ENCODE data around the gene AJM1.
"Not testable (repeated sequence)": the region's sequence is repeated elsewhere in the genome, so short reads cannot be mapped to it uniquely, and the experiment has no call there.

The AJM1 gene

DNA sequence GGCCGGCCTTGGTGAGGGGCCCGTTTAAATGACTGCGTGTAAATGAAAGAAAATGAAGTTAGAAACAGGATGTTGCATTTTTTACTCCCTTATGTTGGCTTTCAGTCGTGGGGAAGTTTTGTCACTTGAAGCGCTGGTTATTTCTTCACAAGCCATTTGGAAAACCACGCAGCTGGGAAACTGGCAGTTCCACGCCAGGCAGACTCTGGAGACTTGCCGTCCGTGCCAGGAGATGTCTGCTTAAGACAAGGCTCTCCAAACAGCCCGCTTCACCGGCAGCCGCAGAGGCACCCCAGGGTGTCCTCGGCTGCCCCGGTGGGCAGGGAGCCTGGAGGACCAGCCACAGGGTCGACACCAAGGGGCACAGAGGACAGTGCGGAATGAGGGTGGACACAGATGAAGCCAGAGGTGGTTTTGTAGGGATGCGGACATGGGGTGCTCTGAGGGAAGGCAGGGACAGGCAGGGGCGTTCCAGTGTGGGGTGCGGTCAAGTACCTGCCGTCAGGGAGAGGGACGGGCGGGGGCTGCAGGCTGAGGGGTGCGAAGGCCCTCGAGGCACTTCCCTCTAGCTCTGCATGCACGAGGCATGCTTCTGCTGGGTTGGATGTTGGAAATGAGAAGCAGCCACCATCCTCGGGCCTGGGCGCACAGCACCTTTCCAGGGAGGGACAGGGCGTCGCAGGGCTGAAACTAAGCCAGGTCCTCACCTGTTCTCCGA, 11.1 kb upstream of the AJM1 start:
- no peaks in the 10 kb centered on the region for H3K9me3 ChIP-seq
- TF ChIP-seq, protein P1, sequence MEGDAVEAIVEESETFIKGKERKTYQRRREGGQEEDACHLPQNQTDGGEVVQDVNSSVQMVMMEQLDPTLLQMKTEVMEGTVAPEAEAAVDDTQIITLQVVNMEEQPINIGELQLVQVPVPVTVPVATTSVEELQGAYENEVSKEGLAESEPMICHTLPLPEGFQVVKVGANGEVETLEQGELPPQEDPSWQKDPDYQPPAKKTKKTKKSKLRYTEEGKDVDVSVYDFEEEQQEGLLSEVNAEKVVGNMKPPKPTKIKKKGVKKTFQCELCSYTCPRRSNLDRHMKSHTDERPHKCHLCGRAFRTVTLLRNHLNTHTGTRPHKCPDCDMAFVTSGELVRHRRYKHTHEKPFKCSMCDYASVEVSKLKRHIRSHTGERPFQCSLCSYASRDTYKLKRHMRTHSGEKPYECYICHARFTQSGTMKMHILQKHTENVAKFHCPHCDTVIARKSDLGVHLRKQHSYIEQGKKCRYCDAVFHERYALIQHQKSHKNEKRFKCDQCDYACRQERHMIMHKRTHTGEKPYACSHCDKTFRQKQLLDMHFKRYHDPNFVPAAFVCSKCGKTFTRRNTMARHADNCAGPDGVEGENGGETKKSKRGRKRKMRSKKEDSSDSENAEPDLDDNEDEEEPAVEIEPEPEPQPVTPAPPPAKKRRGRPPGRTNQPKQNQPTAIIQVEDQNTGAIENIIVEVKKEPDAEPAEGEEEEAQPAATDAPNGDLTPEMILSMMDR (IDR thresholded peaks at IDR 0.05; ENCODE audit: low read depth, low read length), result no peak
- no peaks in the 10 kb centered on the region for H3K4me1 ChIP-seq
- no peak overlapping the region for H3K4me3 ChIP-seq (ENCODE audit: low read depth, low read length)
- H3K27me3 ChIP-seq, result no peaks in the 10 kb centered on the region
- DNase-seq, result peak; percentile 5
- peaks cover 80% of the 10 kb centered on the region for H3K36me3 ChIP-seq

- Histone ChIP-seq H3K36me3 (peaks cover 80% of the 10 kb centered on the region), H3K9me3 (no peaks in the 10 kb centered on the region), H3K4me1 (no peaks in the 10 kb centered on the region), H3K4me3 (ENCODE audit: low read depth, low read length) (no peak overlapping the region), H3K27me3 (no peaks in the 10 kb centered on the region)
- TF ChIP-seq, protein P1 (IDR thresholded peaks at IDR 0.05; ENCODE audit: low read depth, low read length), result no peak
- peak; percentile 11 for DNase-seq
Measured at GRCh38 chr9:136831720-136832104, 10.6 kb upstream of the AJM1 start.

- Histone ChIP-seq H3K9me3 (no peaks in the 10 kb centered on the region), H3K4me1 (no peaks in the 10 kb centered on the region), H3K27me3 (no peaks in the 10 kb centered on the region), H3K4me3 (ENCODE audit: low read depth, low read length) (no peak overlapping the region), H3K36me3 (peaks cover 75% of the 10 kb centered on the region)
- TF ChIP-seq, protein P1 (IDR thresholded peaks at IDR 0.05; ENCODE audit: low read depth, low read length), result no peak
- no peak for DNase-seq
Measured at GRCh38 chr9:136832581-136832980, 9.7 kb upstream of the AJM1 start.

DNA sequence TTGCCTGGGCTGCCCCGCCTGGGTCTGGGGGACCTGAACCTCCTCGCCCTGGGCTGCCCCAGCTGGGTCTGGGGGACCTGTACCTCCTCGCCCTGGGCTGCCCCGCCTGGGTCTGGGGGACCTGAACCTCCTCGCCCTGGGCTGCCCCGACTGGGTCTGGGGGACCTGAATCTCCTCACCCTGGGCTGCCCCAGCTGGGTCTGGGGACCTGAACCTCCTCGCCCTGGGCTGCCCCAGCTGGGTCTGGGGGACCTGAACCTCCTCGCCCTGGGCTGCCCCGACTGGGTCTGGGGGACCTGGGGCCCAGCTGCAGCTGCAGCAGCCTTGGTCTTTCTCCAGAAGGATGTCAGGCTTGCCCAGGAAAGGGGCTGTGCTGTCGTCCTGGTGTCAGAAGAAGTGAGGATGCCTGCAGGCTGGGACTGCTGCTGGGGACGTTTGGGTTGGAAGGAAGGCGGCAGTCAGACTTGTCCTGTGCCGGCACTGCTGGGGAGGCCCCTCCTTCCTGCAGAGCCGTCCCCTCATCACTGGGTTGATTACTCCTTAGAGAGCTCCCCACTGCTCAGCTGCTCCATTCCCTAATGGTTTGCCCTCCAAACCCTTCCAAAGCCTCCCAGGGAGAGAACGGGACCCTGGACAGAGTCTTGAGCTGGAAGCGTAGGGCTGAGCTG, 8.8 kb upstream of the AJM1 start:
- not testable (repeated sequence) for H3K9me3 ChIP-seq; H3K4me3 ChIP-seq (ENCODE audit: low read depth, low read length); DNase-seq; H3K4me1 ChIP-seq; H3K27me3 ChIP-seq
- peaks cover 73% of the 10 kb centered on the region for H3K36me3 ChIP-seq

- DNase-seq, result no peak
- Histone ChIP-seq H3K4me1 (peaks cover 11% of the 10 kb centered on the region), H3K27me3 (no peaks in the 10 kb centered on the region), H3K9me3 (no peaks in the 10 kb centered on the region), H3K36me3 (peaks cover 73% of the 10 kb centered on the region), H3K4me3 (ENCODE audit: low read depth, low read length) (no peak overlapping the region)
- TF ChIP-seq, protein P1 (IDR thresholded peaks at IDR 0.05; ENCODE audit: low read depth, low read length), result no peak
Measured at GRCh38 chr9:136835162-136835931, 6.9 kb upstream of the AJM1 start.

- peaks cover 19% of the 10 kb centered on the region for H3K4me1 ChIP-seq
- TF ChIP-seq, protein P1 (IDR thresholded peaks at IDR 0.05; ENCODE audit: low read depth, low read length), result no peak
- no peaks in the 10 kb centered on the region for H3K27me3 ChIP-seq
Measured at GRCh38 chr9:136835932-136836904, 6.1 kb upstream of the AJM1 start.

More at GRCh38 chr9:136835932-136836904, 6.1 kb upstream of the AJM1 start:
- peaks cover 66% of the 10 kb centered on the region for H3K36me3 ChIP-seq
- DNase-seq, result peak; percentile 21
- no peaks in the 10 kb centered on the region for H3K9me3 ChIP-seq
- H3K4me3 ChIP-seq (ENCODE audit: low read depth, low read length), result no peak overlapping the region
